SK-N-SH (cell line): ENCODE results near the gene KLHL17.

Source experiments
- CHD2 ChIP-seq: fragments of 150-350 bp; IDR thresholded peaks from 2 replicates; pipeline ENCODE4 v1.6.1; 2018; ENCODE audit warnings: low read length; ENCODE audit not compliant: partially characterized antibody
- RFX5 ChIP-seq: IDR thresholded peaks from 2 replicates; pipeline ENCODE4 v1.6.1; 2012; ENCODE audit warnings: mild to moderate bottlenecking, improper control_type of control experiment, low read length
- TF ChIP-seq, protein P1 (sequence below): fragments of 200-600 bp; sonication (generic); IDR thresholded peaks from 2 replicates; pipeline ENCODE4 v1.6.1; 2017; ENCODE audit warnings: antibody characterized with exemption, mild to moderate bottlenecking, moderate library complexity

DNA sequence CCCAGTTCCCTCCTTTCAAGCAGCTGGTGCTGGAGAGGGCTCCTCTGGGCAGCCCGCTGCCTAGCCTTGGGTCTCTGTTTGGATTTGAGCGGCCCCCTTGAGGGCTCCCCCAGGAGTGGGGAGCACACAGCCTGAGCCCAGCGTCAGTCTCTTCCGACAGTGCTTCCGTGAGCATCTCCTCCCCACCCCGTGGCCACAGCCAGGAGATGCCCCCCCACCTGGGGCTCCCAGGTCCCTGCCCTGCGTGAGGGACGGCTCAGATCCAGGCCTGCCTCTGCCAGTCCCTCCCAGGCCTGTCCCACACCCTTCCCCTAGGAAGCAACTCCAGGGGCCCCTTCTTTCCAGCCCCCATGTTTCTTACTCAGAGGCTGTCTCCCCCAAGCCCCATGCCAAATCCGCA lies 33.1 kb upstream of the KLHL17 start:
- TF ChIP-seq, protein P1, sequence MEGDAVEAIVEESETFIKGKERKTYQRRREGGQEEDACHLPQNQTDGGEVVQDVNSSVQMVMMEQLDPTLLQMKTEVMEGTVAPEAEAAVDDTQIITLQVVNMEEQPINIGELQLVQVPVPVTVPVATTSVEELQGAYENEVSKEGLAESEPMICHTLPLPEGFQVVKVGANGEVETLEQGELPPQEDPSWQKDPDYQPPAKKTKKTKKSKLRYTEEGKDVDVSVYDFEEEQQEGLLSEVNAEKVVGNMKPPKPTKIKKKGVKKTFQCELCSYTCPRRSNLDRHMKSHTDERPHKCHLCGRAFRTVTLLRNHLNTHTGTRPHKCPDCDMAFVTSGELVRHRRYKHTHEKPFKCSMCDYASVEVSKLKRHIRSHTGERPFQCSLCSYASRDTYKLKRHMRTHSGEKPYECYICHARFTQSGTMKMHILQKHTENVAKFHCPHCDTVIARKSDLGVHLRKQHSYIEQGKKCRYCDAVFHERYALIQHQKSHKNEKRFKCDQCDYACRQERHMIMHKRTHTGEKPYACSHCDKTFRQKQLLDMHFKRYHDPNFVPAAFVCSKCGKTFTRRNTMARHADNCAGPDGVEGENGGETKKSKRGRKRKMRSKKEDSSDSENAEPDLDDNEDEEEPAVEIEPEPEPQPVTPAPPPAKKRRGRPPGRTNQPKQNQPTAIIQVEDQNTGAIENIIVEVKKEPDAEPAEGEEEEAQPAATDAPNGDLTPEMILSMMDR = no peak
- TF ChIP-seq CHD2 = no peak
- no peak for TF ChIP-seq RFX5
